ENCODE data around the gene CUX1. TPM values are rescaled to one million over a fixed set of nuclear protein-coding genes. Genes with fewer than 3 reads are reported as not detected.

Gene CUX1
- total and polyA plus RNA-seq, 2 of the 13 experiments (the other 11 are each of a cell fraction or from before 2014, with no cell fraction given), result 13.7 to 14.9 TPM

DNA sequence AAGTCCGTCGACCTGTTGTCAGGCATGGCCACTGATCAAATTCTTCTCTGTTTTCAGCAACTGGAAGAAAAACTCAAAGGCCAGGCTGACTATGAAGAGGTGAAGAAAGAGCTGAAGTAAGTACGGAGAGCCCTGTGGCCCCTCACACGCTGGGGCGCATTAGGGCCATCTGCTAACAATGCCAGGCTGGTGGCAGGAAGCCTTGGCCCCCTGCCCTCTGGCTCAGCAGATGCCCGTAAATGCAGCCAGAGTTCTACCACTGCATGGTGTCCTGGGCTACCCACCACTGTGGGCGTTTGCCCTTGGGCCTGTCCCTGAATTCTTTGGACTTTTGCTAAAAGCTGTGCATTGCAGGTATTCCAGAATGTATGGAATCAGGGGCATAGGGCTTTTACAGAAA lies 372.3 kb downstream of the CUX1 start:
- Histone ChIP-seq H3K4me1 (ENCODE audit: insufficient read depth, low read length) (no peaks in the 10 kb centered on the region), H3K27me3 (ENCODE audit: control insufficient read depth in 1 of 2, insufficient read depth in 2 of 2, low read length in 2 of 2) (no peaks in the 10 kb centered on the region), H3K27ac (ENCODE audit: extremely low read length, insufficient read depth, low read length) (no peak overlapping the region), H3K79me2 (ENCODE audit: insufficient read depth, low read length) (no peaks in the 10 kb centered on the region), H2AFZ (ENCODE audit: low read length) (no peak overlapping the region), H3K9ac (ENCODE audit: insufficient read depth, low read depth, low read length) (no peak overlapping the region), H4K20me1 (ENCODE audit: insufficient read depth, low read length) (no peaks in the 10 kb centered on the region), H3K9me3 (ENCODE audit: low read length) (no peaks in the 10 kb centered on the region), H3K4me3 (replicated peaks in 1 of 3; ENCODE audit: insufficient read depth in 1 of 3, low read depth in 2 of 3, low read length in 3 of 3) (no peak overlapping the region), H3K36me3 (replicated peaks in 1 of 2; ENCODE audit: control insufficient read depth in 1 of 2, insufficient read depth in 2 of 2, low read length in 2 of 2) (peaks cover 17 to 56% of the 10 kb centered on the region in 2 experiments; a peak in 3 of 5 replicates), H3K4me2 (ENCODE audit: low read depth, low read length) (no peak overlapping the region)
- no peak for FAIRE-seq
- BruUV-seq (replicated peaks), result no TSS peak
- intact Hi-C loops (cut with micrococcal nuclease; ENCODE audit: unreplicated experiment) (no loop called here), in situ Hi-C loops (cut with HindIII; ENCODE audit: extremely low pct_ligation_motif_present, low pct_unique_long_range_greater_than_20kb) (no loop called here)
- ATAC-seq, result no peak
- 96% methylated on average over 7 of the region's 7 CpGs for WGBS (ENCODE audit: low lambda C conversion rate)
- no peak for DNase-seq (ENCODE audit: low spot score)
- ChIA-PET POLR2A (no interaction called here), CTCF (ENCODE audit: low intra/inter-chr PET ratio, low total read pairs) (no interaction called here)
- TF ChIP-seq, protein P1, sequence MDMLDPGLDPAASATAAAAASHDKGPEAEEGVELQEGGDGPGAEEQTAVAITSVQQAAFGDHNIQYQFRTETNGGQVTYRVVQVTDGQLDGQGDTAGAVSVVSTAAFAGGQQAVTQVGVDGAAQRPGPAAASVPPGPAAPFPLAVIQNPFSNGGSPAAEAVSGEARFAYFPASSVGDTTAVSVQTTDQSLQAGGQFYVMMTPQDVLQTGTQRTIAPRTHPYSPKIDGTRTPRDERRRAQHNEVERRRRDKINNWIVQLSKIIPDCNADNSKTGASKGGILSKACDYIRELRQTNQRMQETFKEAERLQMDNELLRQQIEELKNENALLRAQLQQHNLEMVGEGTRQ (IDR thresholded peaks at IDR 0.05; ENCODE audit: low read depth, low read length), result no peak
- TF ChIP-seq, protein P1 (CRISPR knock-in tag; IDR thresholded peaks at IDR 0.05; ENCODE audit: borderline replicate concordance), result no peak
- TF ChIP-seq ETV6 (CRISPR knock-in tag; conservative IDR thresholded peaks at IDR 0.05) (no peak), ZNF333 (CRISPR knock-in tag; IDR thresholded peaks at IDR 0.05; ENCODE audit: borderline replicate concordance) (no peak), ZC3H4 (CRISPR knock-in tag; IDR thresholded peaks at IDR 0.05; ENCODE audit: borderline replicate concordance) (no peak), ATM (IDR thresholded peaks at IDR 0.05; ENCODE audit: borderline replicate concordance) (no peak), ZNF136 (CRISPR knock-in tag; IDR thresholded peaks at IDR 0.05; ENCODE audit: low read depth) (no peak), SRF (IDR thresholded peaks at IDR 0.05; ENCODE audit: low read depth, low read length) (no peak)
- TF ChIP-seq, protein P2, sequence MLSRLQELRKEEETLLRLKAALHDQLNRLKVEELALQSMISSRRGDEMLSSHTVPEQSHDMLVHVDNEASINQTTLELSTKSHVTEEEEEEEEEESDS (CRISPR knock-in tag; IDR thresholded peaks at IDR 0.05; ENCODE audit: borderline replicate concordance), result no peak
